GM12892 (cell line): ENCODE measurements around the gene NUAK1.

Experiments
- POLR2A ChIP-seq: IDR thresholded peaks from 2 replicates; pipeline ENCODE4 v1.6.1; 2011; ENCODE audit warnings: low read depth, low read length, control low read depth
- POLR2AphosphoS5 ChIP-seq: IDR thresholded peaks from 2 replicates; pipeline ENCODE4 v1.6.1; 2011; ENCODE audit warnings: low read depth, low read length, control low read depth

DNA sequence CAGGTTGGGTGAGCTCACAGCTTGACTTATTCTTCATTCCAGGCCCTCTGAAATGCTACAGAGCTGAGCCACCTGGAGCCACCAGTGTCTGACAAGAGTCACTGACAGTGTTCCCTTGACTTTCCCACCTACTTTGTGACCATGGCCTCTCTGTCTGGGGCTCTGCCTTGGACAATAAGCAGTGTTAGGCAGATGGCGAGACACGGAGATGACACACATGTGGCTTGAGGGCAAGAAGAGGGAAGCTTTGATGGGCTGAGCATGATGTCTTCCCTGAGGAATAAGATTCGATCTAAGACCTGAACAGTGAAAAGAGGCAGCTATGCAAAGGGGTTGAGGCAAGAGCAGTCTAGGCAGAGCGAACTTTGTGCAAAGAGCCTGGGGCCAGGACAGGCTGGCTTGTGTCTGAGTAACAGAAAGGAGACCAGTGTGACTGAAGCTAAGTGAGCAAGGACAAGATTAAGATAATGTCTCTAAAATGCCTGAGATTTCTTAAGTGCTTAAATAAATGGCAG lies 105.5 kb downstream of the NUAK1 start:
- TF ChIP-seq POLR2AphosphoS5 (no peak), POLR2A (no peak)
